Ecto neural progenitor cell (in vitro differentiated cells): Measurements from ENCODE around the gene SHOC2.

ENCODE experiments used
- DNase-seq: peaks from one replicate; pipeline ENCODE4 v3.0.0-alpha.2; 2018; ENCODE audit warnings: low spot score

The SHOC2 gene

DNA sequence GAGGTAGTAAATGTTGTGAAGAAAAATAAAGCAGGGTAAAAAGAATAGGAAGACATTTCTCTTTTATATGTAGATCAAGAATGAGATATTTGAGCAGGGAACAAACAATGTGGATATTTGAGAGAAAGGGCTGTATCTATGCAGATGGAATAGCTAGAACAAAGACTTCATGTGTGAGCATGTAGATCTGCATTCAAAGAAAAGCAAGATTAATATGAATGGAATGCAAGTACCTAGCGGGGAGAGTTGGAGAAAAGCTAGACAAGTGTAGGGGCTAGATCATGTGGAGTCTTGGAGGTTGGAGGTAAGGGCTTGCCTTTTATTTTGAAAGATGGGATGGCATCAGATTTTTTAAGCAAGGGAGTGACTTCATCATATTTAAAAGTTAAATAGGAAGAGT is 27.1 kb downstream of the SHOC2 start:
- DNase-seq, result no peak

GRCh38 chr10:110947061-110947595 is 27.7 kb downstream of the SHOC2 start:
- no peak for DNase-seq

GRCh38 chr10:110951381-110951780 is 32.0 kb downstream of the SHOC2 start:
- DNase-seq, result no peak

DNA sequence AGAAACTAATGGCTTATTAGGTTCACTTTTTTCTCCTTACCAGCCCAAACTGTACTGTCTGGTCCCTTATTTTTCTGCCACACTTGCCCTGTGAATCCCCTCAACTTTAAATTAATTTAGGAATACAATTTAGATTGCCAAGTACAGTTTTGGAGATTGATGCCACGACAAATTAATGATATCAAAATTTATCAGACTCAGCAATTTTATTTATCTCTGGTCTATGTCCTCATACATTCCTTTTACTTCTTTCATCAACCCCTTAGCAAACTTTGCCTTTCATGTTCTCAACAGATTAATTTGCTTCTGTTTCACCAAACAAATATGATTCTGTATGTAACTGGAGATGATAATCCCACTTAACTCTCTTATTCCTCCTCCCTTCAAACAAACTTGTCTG is 38.2 kb downstream of the SHOC2 start:
- DNase-seq, result no peak

DNA sequence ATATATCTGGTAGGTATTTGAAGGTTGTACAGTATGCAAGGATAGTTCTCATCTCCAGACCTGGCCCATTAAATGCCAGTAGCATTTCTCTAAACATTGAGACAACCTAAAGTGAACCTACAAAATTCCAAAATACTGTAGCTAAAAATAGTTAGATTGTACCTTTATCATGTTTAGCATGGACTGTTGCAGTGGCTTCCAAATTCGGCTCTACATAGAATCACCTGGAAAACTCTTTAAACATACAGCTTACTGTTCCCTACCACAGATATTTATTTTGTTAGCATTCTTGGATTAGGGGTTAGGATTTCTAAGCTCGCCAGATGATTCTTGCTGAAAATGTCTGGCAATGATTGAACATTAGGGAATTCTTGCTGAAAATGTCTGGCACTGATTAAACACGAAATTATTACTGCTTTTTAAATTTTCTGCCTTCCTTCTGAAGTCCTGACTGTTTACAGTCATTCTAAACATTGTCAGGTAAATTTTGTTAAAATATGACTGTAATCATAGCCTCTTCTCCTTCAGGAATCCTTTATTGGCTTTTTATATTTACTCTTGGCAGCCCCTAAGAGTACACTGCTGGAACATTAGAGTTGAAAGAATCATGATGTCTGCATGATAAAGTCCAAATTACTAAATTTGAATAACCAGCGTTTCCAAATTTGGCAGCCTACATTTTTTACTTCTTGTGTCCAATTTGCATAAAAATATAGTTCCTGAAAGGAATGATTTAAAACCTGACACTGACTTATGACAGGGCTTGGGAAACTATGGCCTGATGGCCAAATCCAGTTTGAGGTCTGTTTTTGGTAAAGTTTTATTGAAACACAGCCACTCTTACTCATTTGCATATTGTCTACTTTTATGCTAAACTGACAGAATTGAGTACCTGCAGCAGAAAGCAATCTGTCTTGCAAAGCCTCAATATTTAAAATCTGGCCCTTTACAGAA is 40.3 kb downstream of the SHOC2 start:
- DNase-seq, result no peak

DNA sequence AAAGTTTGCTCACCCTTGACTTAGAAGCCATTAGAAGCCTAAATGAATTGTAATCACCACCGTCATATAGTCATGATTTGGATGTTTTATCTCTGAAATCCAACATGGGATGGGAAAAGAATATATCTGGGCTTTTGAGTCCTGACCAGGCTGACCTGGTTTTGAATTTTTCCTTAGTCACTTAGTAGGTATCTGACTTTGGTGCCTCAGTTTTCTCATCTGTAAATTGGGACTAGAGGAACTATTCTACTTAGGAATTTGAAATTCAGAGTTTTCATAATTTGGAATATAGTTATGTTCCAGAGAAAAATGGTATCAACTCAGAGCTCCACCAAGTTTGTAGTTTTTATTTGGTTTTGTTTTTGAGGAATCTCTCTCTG is 40.9 kb downstream of the SHOC2 start:
- no peak for DNase-seq

- DNase-seq, result no peak
Observed at GRCh38 chr10:110962443-110962842, 43.0 kb downstream of the SHOC2 start.

DNA sequence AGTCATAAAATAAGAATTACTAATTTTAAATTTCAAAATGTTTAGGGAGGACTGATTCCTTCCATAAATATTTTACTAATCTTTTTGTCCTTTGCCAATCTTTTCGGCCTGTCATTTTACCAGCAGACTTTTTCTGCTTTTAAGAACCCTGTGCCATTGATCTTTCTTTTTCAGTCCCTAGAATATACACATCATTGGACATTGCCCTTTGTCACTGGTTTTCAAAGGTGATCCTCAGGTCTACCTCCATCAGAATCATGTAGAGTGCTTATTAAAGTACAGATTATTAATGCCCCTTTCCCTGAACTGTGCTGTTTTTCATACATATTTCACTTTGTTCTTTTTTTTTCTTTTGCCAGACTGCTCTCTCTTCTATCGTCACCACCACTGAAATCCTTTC is 43.8 kb downstream of the SHOC2 start:
- DNase-seq, result no peak

DNA sequence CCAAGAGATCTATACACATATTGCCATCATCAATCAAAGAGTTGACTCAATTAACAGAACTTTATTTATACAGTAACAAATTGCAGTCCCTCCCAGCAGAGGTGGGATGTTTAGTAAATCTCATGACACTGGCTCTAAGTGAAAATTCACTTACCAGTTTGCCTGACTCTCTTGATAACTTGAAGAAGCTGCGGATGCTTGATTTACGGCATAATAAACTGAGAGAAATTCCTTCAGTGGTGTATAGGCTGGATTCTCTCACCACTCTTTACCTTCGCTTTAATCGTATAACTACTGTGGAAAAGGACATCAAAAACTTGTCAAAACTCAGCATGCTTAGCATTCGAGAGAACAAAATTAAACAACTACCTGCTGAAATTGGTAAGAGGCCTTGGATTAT is 45.3 kb downstream of the SHOC2 start:
- DNase-seq, result no peak

GRCh38 chr10:110965216-110965615 is 45.8 kb downstream of the SHOC2 start:
- no peak for DNase-seq

- no peak for DNase-seq
Observed at GRCh38 chr10:110966146-110966545, 46.7 kb downstream of the SHOC2 start.

DNA sequence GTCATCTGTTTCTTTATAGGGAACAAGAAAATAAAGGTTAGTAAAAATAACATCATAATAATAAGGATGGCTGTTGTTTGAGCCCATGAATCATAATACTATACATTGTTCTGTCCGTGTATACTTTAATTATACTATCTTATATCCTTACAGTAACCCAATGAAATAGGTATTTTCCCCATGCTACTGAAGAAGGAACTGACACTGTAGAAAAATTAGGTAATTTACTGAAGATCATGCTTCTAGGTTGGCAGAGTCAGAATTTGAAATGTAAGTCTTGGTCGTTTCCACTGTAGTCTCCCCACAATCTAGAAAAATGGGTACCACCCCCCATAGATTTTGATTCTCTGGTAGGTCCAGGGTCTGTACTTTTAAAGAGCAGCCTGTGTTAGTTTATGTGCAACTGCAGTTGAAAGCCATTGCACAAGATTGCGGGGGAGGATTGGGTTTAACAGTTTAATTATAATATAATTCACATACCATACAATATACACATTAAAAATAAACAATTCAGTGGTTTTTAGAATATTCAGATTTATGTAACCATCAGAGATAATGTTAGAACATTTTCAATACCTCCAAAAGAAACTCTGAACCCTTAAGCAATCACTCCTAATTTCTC is 47.7 kb downstream of the SHOC2 start:
- no peak for DNase-seq

DNA sequence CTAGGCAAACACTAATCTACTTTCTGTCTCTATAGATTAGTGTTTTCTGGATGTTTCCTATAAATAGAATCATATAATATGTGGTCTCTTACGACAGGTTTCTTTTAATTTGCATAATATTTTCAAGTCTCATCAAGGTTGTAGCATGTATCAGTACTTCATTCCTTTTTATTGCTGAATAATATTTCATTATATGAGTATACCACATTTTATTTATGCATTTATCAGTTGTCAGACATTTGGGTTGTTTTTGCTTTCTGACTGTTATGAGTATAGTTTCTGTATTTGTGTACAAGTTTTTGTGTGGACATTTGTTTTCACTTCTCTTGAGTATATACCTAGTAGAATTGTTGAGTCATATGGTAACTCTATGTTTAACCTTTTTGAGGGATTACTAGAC is 48.2 kb downstream of the SHOC2 start:
- DNase-seq, result no peak

- DNase-seq, result no peak
Observed at GRCh38 chr10:110969183-110969582, 49.8 kb downstream of the SHOC2 start.

GRCh38 chr10:110971638-110972037 is 52.2 kb downstream of the SHOC2 start:
- no peak for DNase-seq

DNA sequence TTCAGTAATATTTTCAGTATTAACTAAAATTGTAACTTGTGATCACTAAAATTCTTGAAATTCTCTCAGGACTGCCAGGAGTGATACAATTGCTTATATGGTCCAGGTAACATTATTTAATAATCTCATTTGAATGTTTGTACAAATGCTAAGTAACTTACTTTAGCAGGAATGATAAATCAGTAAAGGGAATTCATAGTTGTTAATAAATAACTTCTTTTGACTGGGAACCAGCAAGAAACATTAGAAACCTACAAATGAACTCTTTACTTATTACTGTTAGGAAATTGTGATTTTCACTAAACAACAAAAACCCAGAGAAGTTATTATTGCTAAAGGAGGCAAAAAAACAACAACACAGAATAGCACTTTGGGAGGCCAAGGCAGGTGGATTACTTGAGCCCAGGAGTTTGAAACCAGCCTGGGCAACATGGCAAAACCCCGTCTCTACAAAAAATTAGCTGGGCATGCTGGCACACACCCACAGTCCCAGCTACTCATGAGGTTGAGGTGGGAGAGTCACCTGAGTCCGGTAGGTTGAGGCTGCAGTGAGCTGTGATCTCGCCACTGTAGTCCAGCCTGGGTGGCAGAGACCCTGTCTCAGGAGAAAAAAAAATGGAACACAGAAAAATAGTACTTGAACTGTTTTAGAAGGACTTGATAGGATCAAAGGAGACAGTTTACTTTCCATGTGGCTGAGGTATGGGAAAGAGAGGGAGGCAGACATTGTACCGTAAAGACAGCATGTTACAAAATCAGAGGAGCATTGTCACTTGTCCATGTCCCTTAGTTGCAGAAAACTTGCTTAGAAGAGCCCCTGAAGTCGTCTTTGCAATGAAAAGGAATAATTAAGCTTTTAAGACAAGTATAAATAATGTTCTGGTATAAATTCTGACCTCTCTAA is 53.1 kb downstream of the SHOC2 start:
- no peak for DNase-seq

GRCh38 chr10:110973400-110973799 is 54.0 kb downstream of the SHOC2 start:
- DNase-seq, result no peak

- DNase-seq, result no peak
Observed at GRCh38 chr10:110976577-110976976, 57.2 kb downstream of the SHOC2 start.

- DNase-seq, result no peak
Observed at GRCh38 chr10:110977662-110978061, 58.3 kb downstream of the SHOC2 start.

GRCh38 chr10:110978204-110978603 is 58.8 kb downstream of the SHOC2 start:
- no peak for DNase-seq

GRCh38 chr10:110979611-110980010 is 60.2 kb downstream of the SHOC2 start:
- no peak for DNase-seq

GRCh38 chr10:110980807-110981206 is 61.4 kb downstream of the SHOC2 start:
- DNase-seq, result no peak
